DMS 273 (cell line): ENCODE measurements around the gene PDGFRB.

Experiments
- DNase-seq: peaks from one replicate; lab custom pipeline; 2025; ENCODE audit not compliant: unreplicated experiment; lab: John Stamatoyannopoulos, UW

Gene PDGFRB

DNA sequence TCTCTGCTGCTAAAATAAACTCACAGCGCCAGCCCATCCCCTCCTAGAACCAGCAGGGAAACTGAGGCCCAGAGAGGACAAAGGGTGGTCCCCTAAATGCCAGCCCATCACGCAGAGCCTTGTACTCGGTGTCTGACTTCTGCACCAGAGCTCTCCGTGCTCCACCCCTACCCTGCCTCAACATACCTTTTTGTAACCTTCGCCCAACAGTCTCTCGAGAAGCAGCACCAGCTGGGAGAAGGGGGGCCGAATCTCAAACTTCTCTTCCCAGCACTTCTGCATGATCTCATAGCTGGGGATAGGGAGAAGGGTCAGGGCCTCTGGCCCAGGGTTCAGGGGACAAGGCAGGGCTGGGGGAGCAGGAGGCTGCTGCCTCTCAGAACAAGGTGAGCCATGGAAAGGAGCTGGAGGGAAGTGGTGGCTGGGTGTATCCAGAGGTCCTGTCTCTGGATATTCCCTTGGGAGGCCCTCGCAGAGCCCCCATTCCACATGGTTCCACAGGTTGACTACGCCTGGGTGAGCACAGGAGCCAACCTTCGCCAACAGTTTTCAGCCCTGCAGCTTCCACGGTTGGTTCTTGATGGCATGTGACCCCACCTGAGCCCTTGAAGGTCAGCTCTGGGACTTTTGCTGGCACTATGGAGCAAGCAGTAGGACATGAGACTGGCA lies 37.0 kb downstream of the PDGFRB start:
- no peak for DNase-seq

- no peak for DNase-seq
Measured at GRCh38 chr5:150117945-150118560, 37.6 kb downstream of the PDGFRB start.

GRCh38 chr5:150116667-150117400 lies 38.8 kb downstream of the PDGFRB start:
- DNase-seq: no peak

DNA sequence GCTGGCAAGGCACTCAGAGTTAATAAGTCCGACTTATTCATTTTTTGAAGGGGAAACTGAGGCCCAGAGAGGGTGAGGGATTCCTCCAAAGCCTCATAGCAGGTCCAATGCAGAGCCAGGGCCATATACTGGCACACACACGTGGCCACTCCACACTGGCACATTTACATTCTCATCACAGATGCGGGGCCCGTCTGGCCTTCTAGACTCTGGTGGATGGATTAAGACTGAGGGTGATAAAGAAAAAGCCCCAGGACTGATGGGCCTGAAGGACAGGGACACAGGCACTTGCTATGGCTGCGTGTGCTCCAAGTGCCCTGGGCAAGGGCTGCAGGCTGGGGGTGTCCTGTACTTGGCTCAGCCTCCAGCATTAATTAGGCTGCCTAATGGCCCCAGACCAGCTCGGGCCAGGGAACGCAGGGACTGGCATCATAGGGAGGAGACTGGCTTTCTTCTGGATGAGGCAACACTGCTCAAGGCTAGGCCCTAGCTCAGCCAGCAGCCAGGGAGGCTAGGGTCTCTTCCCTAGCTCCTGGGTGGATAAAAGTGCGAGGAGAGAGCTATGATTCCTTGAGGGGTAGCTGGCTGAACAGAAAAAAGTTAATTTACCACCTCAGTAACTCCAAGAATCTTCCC lies 40.8 kb downstream of the PDGFRB start:
- no peak for DNase-seq

DNA sequence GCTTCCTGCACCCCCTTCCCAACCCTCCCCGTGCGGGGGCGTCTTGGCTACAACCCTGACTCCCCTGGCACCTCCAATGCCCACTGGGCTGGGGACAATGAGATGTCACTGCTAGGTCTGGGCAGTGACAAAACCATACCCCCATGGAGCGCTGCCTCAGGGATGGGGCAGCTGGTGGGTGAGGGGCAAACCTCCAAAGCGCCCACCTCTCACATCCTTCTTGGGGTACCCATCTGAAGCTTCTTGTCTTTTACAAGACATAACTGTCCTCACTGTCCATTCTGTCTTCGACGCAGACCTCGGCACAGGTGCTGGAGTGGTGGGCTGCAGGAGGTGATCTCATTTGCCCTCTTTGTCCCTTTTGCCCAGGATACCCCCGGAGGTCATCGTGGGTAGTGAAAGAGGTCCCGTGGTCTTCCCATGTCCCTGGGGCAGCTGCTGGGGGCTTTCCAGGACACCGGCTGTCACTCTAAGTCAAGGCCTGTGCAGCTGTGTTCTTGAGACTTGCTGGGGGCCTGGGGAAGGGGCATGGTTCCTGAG lies 41.5 kb downstream of the PDGFRB start:
- DNase-seq: no peak

- DNase-seq: no peak
Measured at GRCh38 chr5:150113047-150113744, 42.4 kb downstream of the PDGFRB start.

GRCh38 chr5:150112201-150113046 lies 43.2 kb downstream of the PDGFRB start:
- DNase-seq: no peak

DNA sequence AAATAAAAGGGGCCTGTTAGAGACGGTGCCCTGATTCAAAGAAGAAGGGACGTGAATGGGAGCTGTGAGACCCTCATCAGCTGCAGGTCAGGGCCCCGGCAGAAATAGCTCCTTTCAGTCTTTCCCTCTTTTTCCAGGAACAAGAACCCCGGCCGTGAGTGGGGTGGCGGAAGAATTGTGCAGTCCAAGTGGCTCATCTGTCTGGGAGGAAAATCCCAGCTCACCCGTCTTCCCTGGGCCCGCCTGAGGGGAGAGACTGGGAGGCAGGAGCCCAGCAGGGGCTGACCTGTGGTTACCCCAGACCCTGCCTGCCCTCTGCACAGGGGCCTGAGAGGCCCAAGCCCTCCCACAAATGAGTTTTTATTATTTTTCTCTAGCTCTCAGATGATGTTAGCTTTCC lies 44.5 kb downstream of the PDGFRB start:
- DNase-seq: no peak

- peak; percentile 22 for DNase-seq
Measured at GRCh38 chr5:150109921-150110320, 45.7 kb downstream of the PDGFRB start.

DNA sequence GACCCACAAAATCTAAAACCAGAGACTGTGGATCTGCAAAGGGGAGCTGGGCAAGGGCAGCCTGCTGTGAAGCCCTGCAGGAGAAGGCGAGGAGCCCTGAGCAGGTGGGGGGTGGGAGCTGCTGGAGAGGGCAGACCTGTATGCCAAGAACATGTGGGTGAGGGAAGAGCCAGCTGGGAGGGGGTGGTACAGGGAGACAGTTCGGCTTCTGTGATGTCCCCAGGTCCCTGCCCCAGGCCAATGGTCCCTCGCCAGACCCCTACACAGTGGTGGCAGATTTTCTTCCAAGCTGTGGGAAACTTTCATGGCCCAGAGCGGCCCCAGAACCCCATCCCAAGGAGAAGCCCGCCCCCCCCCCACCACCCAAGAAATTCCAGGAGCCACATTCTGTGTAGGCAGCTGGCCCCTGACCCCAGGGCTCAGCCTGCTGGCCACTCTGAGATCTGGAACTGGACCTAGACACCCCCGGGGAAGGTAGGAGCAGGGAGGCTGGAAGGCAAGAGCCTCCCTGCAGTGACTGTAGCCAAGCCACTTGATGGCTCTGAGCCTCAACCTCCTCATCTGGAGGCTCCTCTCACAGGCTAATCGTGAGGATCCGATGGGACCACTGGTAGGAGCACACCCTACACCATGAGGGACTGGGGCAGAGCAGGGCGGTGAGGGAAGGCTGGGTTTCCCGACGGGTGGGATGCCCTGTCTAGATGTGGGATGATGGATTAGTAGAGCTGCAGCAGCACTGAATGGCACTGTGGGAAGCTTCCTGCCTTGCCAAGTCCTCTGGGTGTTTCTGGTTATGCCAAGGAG lies 46.7 kb downstream of the PDGFRB start:
- no peak for DNase-seq

GRCh38 chr5:150107909-150108447 lies 47.7 kb downstream of the PDGFRB start:
- no peak for DNase-seq

DNA sequence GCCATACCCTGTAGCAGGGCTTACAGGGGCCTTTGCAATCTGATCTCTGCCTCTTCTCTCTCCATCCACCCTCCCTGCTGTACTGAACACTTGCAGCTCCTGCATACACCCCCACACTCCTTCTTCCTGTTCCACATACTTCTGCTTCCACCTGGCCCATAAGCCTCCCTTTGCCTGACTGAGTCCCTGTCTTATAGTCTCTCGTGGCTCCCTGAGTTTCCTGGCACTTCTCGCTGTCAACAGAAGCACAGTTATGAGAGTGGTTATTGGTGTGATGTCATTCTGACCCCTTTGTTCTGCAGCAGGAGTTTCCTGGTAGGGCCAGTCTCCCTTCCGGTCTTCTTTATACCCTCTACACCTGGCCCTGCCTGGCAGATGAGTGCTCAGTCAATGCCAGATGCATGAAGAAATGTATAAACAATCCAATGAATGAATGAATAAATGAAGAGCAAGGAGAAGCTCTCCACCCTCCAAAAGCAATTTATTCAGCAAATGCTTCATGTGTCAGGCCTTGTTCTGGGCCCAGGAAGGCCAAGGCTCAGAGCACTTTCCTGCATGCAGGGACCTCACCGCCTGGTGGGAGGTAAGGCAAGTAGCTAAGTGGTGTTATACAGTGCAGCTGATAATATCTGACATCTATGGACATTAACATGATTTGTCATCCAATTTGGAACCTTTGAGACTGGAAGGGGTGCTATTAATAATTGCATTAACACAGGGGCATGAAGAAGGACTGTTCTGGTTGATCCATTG lies 48.8 kb downstream of the PDGFRB start:
- DNase-seq: no peak

GRCh38 chr5:150105928-150106615 lies 49.6 kb downstream of the PDGFRB start:
- no peak for DNase-seq

- DNase-seq: no peak
Measured at GRCh38 chr5:150104550-150104870, 51.1 kb downstream of the PDGFRB start.

- no peak for DNase-seq
Measured at GRCh38 chr5:150103678-150104549, 51.7 kb downstream of the PDGFRB start.

- no peak for DNase-seq
Measured at GRCh38 chr5:150101023-150101422, 54.6 kb downstream of the PDGFRB start.

DNA sequence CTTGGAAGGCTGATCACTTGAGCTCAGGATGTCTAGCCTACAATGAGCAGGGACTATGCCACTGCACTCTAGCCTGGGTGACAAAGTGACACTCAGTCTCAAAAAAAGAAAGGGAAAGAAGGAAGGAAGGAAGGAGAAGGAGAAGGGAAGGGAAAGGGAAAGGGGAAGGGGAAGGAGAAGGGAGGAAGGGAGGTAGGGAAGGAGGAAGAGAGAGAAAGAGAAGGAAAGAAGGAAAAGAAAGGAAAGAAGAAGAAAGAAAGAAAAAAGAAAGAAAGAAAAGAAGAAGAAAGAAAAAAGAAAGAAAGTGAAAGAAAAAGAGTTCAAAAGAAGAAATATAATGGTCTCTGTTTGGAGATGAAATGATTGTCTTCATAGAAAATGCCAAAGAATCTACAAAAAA lies 58.5 kb downstream of the PDGFRB start:
- DNase-seq: no peak
